ENCODE measurements around the gene IZUMO4.

- no peak for TF ChIP-seq CTCF (conservative IDR thresholded peaks at IDR 0.05; ENCODE audit: low read depth, low read length)
- no peak for TF ChIP-seq EZH2 (IDR thresholded peaks at IDR 0.05; ENCODE audit: borderline replicate concordance, low read depth, low read length, poor library complexity, severe bottlenecking)
Observed at GRCh38 chr19:2077833-2078619, 18.7 kb upstream of the IZUMO4 start.
